ENCODE data around the gene ELSPBP1. TPM values are rescaled to one million over a fixed set of nuclear protein-coding genes. Genes with fewer than 3 reads are reported as not detected.
"Not testable (repeated sequence)": the region's sequence is repeated elsewhere in the genome, so short reads cannot be mapped to it uniquely, and the experiment has no call there.

The ELSPBP1 gene
- total RNA-seq, 4 donors from 2014 or later = not detected

- Histone ChIP-seq H3K4me1 (no peaks in the 10 kb centered on the region), H3K9me3 (no peaks in the 10 kb centered on the region), H3K4me3 (no peak overlapping the region), H3K27me3 (no peaks in the 10 kb centered on the region), H3K27ac (no peak overlapping the region), H3K36me3 (peaks cover 0 to 68% (median 0%) of the 10 kb centered on the region in 3 donors)
- TF ChIP-seq, protein P1, sequence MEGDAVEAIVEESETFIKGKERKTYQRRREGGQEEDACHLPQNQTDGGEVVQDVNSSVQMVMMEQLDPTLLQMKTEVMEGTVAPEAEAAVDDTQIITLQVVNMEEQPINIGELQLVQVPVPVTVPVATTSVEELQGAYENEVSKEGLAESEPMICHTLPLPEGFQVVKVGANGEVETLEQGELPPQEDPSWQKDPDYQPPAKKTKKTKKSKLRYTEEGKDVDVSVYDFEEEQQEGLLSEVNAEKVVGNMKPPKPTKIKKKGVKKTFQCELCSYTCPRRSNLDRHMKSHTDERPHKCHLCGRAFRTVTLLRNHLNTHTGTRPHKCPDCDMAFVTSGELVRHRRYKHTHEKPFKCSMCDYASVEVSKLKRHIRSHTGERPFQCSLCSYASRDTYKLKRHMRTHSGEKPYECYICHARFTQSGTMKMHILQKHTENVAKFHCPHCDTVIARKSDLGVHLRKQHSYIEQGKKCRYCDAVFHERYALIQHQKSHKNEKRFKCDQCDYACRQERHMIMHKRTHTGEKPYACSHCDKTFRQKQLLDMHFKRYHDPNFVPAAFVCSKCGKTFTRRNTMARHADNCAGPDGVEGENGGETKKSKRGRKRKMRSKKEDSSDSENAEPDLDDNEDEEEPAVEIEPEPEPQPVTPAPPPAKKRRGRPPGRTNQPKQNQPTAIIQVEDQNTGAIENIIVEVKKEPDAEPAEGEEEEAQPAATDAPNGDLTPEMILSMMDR (IDR thresholded peaks at IDR 0.05) = no peak
- TF ChIP-seq POLR2A (IDR thresholded peaks at IDR 0.05) = no peak
- TF ChIP-seq EP300 (IDR thresholded peaks at IDR 0.05) = no peak
- no peak for DNase-seq (ENCODE audit: low spot score in 2 of 2)
- 76 to 84% methylated on average over 2 of the region's 2 CpGs for WGBS, 2 donors
Measured at GRCh38 chr19:48069435-48069834, 75.0 kb downstream of the ELSPBP1 start.

DNA sequence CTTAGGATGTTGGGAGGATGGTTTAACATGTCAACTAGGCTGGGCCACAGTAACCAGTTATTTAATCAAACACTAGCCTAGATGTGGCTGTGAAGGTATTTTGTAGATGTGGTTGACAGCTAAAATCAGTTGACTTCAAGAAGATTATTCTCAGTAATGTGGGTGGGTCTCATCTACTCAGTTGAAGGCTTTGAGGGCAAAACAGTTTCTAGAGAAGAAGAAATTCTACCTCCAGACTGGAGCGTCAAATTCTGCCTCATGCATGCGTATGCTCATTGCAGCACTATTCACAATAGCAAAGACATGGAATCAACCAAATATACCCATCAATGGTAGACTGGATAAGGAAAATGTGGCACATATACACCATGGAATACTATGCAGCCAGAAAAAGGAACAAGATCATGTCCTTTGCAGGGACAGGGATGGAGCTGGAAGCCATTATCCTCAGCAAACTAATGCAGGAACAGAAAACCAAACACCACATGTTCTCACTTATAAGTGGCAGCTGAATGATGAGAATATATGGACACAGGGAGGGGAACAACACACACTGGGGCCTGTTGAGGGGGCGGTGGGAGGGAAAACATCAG is 75.8 kb downstream of the ELSPBP1 start:
- peaks cover 0 to 69% (median 0%) of the 10 kb centered on the region in 3 donors for H3K36me3 ChIP-seq
- not testable (repeated sequence) for DNase-seq (ENCODE audit: low spot score in 2 of 2); H3K9me3 ChIP-seq; H3K4me3 ChIP-seq; H3K4me1 ChIP-seq; H3K27ac ChIP-seq; H3K27me3 ChIP-seq
- 94 to 99% methylated on average over 3 of the region's 3 CpGs for WGBS, 2 donors

Other genes with a start within 250 kb of the ELSPBP1 start
- 100 to 1,000 TPM; 320 to 532 (median 408) TPM for gene NOP53, start 249.1 kb upstream of the ELSPBP1 start, total RNA-seq
- 100 to 1,000 TPM; 495 to 841 (median 572) TPM for gene SELENOW, start 215.9 kb upstream of the ELSPBP1 start, total RNA-seq
- not detected for gene TPRX1, start 190.1 kb upstream of the ELSPBP1 start, total RNA-seq
- not detected for gene CRX, start 172.7 kb upstream of the ELSPBP1 start, total RNA-seq
- not detected for gene TPRX2, start 135.4 kb upstream of the ELSPBP1 start, total RNA-seq
- not detected for gene SULT2A1, start 108.3 kb upstream of the ELSPBP1 start, total RNA-seq
- not detected for gene BSPH1, start 2.5 kb upstream of the ELSPBP1 start, total RNA-seq
- gene CABP5, start 49.4 kb downstream of the ELSPBP1 start, total RNA-seq = not detected
- gene PLA2G4C, start 116.2 kb downstream of the ELSPBP1 start, total RNA-seq = 10 to 100 TPM in 3 of 4 donors, 1 to 10 TPM in 1; 4.6 to 21.0 (median 12.4) TPM
- gene LIG1, start 175.7 kb downstream of the ELSPBP1 start, total RNA-seq = 10 to 100 TPM in 1 of 4 donors, 1 to 10 TPM in 3; 6.1 to 21.9 (median 6.7) TPM
- gene ZSWIM9, start 176.0 kb downstream of the ELSPBP1 start, total RNA-seq = 1 to 10 TPM; 5.9 to 8.4 (median 6.8) TPM